ENCODE data around the gene PSMC2. TPM values are rescaled to one million over a fixed set of nuclear protein-coding genes. Genes with fewer than 3 reads are reported as not detected.

The PSMC2 gene
- total RNA-seq, 6 experiments from 2014 or later = 71.3 to 96.6 (median 78.2) TPM

GRCh38 chr7:103418241-103418640 is 70.8 kb downstream of the PSMC2 start:
- TF ChIP-seq POLR2A (IDR thresholded peaks at IDR 0.05) = no peak
- TF ChIP-seq, protein P1, sequence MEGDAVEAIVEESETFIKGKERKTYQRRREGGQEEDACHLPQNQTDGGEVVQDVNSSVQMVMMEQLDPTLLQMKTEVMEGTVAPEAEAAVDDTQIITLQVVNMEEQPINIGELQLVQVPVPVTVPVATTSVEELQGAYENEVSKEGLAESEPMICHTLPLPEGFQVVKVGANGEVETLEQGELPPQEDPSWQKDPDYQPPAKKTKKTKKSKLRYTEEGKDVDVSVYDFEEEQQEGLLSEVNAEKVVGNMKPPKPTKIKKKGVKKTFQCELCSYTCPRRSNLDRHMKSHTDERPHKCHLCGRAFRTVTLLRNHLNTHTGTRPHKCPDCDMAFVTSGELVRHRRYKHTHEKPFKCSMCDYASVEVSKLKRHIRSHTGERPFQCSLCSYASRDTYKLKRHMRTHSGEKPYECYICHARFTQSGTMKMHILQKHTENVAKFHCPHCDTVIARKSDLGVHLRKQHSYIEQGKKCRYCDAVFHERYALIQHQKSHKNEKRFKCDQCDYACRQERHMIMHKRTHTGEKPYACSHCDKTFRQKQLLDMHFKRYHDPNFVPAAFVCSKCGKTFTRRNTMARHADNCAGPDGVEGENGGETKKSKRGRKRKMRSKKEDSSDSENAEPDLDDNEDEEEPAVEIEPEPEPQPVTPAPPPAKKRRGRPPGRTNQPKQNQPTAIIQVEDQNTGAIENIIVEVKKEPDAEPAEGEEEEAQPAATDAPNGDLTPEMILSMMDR (IDR thresholded peaks at IDR 0.05) = no peak
- H3K4me1 ChIP-seq = no peaks in the 10 kb centered on the region
- no peaks in the 10 kb centered on the region for H3K9me3 ChIP-seq
- intact Hi-C loops (cut with DNase I) = no loop called here
- no peaks in the 10 kb centered on the region for H3K27me3 ChIP-seq
- no peak for DNase-seq
- no peak overlapping the region for H3K27ac ChIP-seq
- no peak for ATAC-seq
- H3K36me3 ChIP-seq = no peaks in the 10 kb centered on the region
- H3K4me3 ChIP-seq = no peak overlapping the region
- 70% methylated on average over 3 of the region's 3 CpGs for WGBS (ENCODE audit: insufficient coverage, low coverage, low lambda C conversion rate, missing lambda C conversion rate)

Small RNA genes within 50 kb of the gene (small RNA-seq; reads per million reads assigned to genes)
- 0 to 0.29 reads per million in 2 experiments for gene RPS29P16

Other genes with a start within 250 kb of the PSMC2 start
- gene NAPEPLD, start 198.5 kb upstream of the PSMC2 start, total RNA-seq = 10 to 100 TPM in 2 of 6 experiments, 1 to 10 TPM in 4; 5.8 to 24.6 (median 8.1) TPM
- gene PMPCB, start 50.2 kb upstream of the PSMC2 start, total RNA-seq = 10 to 100 TPM; 39.7 to 45.0 (median 44.0) TPM
- 10 to 100 TPM in 4 of 6 experiments, 1 to 10 TPM in 2; 5.5 to 13.1 (median 11.0) TPM for gene DNAJC2, start 2.9 kb upstream of the PSMC2 start, total RNA-seq
- gene SLC26A5, start 98.6 kb downstream of the PSMC2 start, total RNA-seq = 1 to 10 TPM in 1 of 6 experiments, under 1 TPM in 5; 0.25 to 1.1 (median 0.62) TPM

Measured in right lobe of liver (tissue), 6 donors.